ENCODE results near the gene CLASRP.
A peak's percentile ranks its signal among the peaks of the same experiment; 100 is the strongest.

CLASRP gene

DNA sequence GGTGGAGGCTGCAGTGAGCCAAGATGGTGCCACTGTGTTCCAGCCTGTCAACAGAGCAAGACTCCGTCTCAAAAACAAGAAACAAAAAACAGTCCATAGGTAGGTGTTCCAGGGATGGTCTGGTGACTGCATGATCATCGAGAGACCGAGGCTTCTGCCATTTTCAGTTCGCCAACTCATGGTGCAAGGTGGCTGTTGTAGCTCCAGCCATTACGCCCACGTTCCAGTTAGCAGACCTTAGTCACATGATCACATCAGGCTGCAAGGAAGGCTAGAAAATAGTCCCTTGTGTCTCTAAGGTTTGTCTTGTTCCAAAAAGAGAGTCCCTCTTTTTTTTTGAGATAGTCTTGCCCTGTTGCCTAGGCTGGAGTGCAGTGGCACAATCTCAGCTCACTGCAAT is 3.1 kb upstream of the CLASRP start:
- Histone ChIP-seq H3K27me3 (ENCODE audit: low read depth, low read length) (no peaks in the 10 kb centered on the region), H3K79me2 (ENCODE audit: low read length) (peaks cover 19% of the 10 kb centered on the region), H3K4me3 (ENCODE audit: low read length) (no peak overlapping the region), H2AFZ (ENCODE audit: low read depth, low read length) (no peak overlapping the region), H3K9ac (ENCODE audit: low read length) (no peak overlapping the region), H3K36me3 (replicated peaks; ENCODE audit: low read depth, low read length) (peaks cover 56% of the 10 kb centered on the region), H3K4me1 (ENCODE audit: low read length) (peaks cover 12% of the 10 kb centered on the region), H3K27ac (ENCODE audit: low read length) (no peak overlapping the region), H4K20me1 (ENCODE audit: insufficient read depth, low read length) (peaks cover 14% of the 10 kb centered on the region), H3K9me3 (ENCODE audit: insufficient read depth, low read length) (no peaks in the 10 kb centered on the region), H3K4me2 (ENCODE audit: low read length) (no peak overlapping the region)
- TF ChIP-seq, protein P1, sequence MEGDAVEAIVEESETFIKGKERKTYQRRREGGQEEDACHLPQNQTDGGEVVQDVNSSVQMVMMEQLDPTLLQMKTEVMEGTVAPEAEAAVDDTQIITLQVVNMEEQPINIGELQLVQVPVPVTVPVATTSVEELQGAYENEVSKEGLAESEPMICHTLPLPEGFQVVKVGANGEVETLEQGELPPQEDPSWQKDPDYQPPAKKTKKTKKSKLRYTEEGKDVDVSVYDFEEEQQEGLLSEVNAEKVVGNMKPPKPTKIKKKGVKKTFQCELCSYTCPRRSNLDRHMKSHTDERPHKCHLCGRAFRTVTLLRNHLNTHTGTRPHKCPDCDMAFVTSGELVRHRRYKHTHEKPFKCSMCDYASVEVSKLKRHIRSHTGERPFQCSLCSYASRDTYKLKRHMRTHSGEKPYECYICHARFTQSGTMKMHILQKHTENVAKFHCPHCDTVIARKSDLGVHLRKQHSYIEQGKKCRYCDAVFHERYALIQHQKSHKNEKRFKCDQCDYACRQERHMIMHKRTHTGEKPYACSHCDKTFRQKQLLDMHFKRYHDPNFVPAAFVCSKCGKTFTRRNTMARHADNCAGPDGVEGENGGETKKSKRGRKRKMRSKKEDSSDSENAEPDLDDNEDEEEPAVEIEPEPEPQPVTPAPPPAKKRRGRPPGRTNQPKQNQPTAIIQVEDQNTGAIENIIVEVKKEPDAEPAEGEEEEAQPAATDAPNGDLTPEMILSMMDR (IDR thresholded peaks at IDR 0.05; ENCODE audit: low read depth, low read length), result no peak
- no peak for TF ChIP-seq EZH2phosphoT487 (IDR thresholded peaks at IDR 0.05; ENCODE audit: low read depth)

DNA sequence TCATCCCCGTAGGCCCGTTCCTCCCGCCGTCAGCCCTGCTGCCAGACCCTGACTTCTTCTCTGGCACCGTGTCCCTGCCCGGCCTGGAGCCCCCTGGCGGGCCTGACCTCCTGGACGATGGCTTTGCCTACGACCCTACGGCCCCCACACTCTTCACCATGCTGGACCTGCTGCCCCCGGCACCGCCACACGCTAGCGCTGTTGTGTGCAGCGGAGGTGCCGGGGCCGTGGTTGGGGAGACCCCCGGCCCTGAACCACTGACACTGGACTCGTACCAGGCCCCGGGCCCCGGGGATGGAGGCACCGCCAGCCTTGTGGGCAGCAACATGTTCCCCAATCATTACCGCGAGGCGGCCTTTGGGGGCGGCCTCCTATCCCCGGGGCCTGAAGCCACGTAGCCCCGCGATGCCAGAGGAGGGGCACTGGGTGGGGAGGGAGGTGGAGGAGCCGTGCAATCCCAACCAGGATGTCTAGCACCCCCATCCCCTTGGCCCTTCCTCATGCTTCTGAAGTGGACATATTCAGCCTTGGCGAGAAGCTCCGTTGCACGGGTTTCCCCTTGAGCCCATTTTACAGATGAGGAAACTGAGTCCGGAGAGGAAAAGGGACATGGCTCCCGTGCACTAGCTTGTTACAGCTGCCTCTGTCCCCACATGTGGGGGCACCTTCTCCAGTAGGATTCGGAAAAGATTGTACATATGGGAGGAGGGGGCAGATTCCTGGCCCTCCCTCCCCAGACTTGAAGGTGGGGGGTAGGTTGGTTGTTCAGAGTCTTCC is 1.3 kb upstream of the CLASRP start:
- H2AFZ ChIP-seq (ENCODE audit: low read depth, low read length), result no peak overlapping the region
- no peak overlapping the region for H3K4me3 ChIP-seq (ENCODE audit: low read length)
- H4K20me1 ChIP-seq (ENCODE audit: insufficient read depth, low read length), result peaks cover 21% of the 10 kb centered on the region
- H3K27ac ChIP-seq (ENCODE audit: low read length), result no peak overlapping the region
- H3K9ac ChIP-seq (ENCODE audit: low read length), result no peak overlapping the region
- no peak overlapping the region for H3K4me2 ChIP-seq (ENCODE audit: low read length)
- no peaks in the 10 kb centered on the region for H3K27me3 ChIP-seq (ENCODE audit: low read depth, low read length)
- TF ChIP-seq EZH2phosphoT487 (IDR thresholded peaks at IDR 0.05; ENCODE audit: low read depth), result no peak
- TF ChIP-seq, protein P1 (IDR thresholded peaks at IDR 0.05; ENCODE audit: low read depth, low read length), result no peak
- H3K4me1 ChIP-seq (ENCODE audit: low read length), result peaks cover 12% of the 10 kb centered on the region
- H3K9me3 ChIP-seq (ENCODE audit: insufficient read depth, low read length), result no peaks in the 10 kb centered on the region
- H3K36me3 ChIP-seq (replicated peaks; ENCODE audit: low read depth, low read length), result peaks cover 56% of the 10 kb centered on the region
- peaks cover 35% of the 10 kb centered on the region for H3K79me2 ChIP-seq (ENCODE audit: low read length)

DNA sequence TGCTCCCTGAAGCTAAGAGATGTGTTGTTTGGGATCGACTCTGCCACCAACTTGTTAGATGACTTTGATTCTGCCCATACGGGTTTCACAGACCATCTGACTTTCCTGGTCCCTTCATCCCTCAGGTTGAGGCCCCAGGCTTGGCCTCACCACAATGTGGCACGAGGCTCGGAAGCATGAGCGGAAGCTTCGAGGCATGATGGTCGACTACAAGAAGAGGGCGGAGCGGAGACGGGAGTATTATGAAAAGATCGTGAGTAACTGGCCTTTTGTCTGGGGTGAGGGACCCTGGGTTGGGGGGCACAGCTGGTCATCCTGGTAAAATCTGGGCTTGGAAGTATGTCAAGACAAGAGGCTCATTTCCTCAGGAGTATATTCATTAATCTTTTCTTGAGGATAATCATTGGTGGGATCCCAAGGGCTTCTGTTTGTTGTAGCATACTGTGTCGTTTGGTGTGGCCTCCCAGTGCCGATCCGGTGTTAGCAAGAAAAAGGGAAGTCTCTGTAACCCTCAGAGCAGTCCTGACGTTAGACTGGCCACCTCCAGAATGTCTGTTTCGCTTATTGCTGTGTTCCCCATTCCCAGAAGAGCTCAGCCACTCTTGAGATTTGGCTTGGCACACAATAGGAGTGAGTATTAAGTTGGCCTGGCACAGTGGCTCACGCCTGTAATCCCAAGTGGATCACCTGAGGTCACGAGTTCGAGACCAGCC is 1.4 kb downstream of the CLASRP start:
- Histone ChIP-seq H3K4me3 (ENCODE audit: low read length) (peak overlapping the region; percentile 89), H3K4me1 (ENCODE audit: low read length) (peaks cover 12% of the 10 kb centered on the region), H3K79me2 (ENCODE audit: low read length) (peaks cover 51% of the 10 kb centered on the region), H3K4me2 (ENCODE audit: low read length) (peak overlapping the region; percentile 92), H2AFZ (ENCODE audit: low read depth, low read length) (no peak overlapping the region), H4K20me1 (ENCODE audit: insufficient read depth, low read length) (peaks cover 21% of the 10 kb centered on the region), H3K9me3 (ENCODE audit: insufficient read depth, low read length) (no peaks in the 10 kb centered on the region), H3K27ac (ENCODE audit: low read length) (no peak overlapping the region), H3K36me3 (replicated peaks; ENCODE audit: low read depth, low read length) (peaks cover 54% of the 10 kb centered on the region), H3K9ac (ENCODE audit: low read length) (0 out of 2 replicates have a peak overlapping the region, but pooled peaks have one; percentile 91), H3K27me3 (ENCODE audit: low read depth, low read length) (no peaks in the 10 kb centered on the region)
- TF ChIP-seq, protein P1 (IDR thresholded peaks at IDR 0.05; ENCODE audit: low read depth, low read length), result no peak
- TF ChIP-seq EZH2phosphoT487 (IDR thresholded peaks at IDR 0.05; ENCODE audit: low read depth), result no peak

DNA sequence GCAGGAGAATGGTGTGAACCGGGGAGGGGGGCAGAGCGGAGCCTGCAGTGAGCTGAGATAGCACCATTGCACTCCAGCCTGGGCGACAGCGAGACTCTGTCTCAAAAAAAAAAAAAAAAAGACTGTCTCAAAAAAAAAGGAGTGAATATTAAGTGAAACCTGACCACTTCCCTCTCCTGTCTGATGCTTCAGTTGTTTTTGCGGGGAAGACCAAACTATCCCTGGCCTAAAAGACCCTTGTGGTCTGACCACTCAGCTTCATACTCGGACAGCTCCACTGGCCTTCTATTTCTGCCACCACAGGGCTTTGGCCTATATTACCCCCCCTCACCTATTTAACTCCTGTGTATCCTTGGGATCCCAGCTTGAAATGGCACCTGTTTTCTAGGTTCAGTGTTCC is 2.3 kb downstream of the CLASRP start:
- no peak overlapping the region for H3K9ac ChIP-seq (ENCODE audit: low read length)
- H3K9me3 ChIP-seq (ENCODE audit: insufficient read depth, low read length), result no peaks in the 10 kb centered on the region
- H3K27me3 ChIP-seq (ENCODE audit: low read depth, low read length), result no peaks in the 10 kb centered on the region
- peaks cover 17% of the 10 kb centered on the region for H3K4me1 ChIP-seq (ENCODE audit: low read length)
- peaks cover 21% of the 10 kb centered on the region for H4K20me1 ChIP-seq (ENCODE audit: insufficient read depth, low read length)
- no peak for TF ChIP-seq EZH2phosphoT487 (IDR thresholded peaks at IDR 0.05; ENCODE audit: low read depth)
- H3K36me3 ChIP-seq (replicated peaks; ENCODE audit: low read depth, low read length), result peaks cover 54% of the 10 kb centered on the region
- H3K4me3 ChIP-seq (ENCODE audit: low read length), result no peak overlapping the region
- H2AFZ ChIP-seq (ENCODE audit: low read depth, low read length), result no peak overlapping the region
- no peak overlapping the region for H3K27ac ChIP-seq (ENCODE audit: low read length)
- no peak overlapping the region for H3K4me2 ChIP-seq (ENCODE audit: low read length)
- H3K79me2 ChIP-seq (ENCODE audit: low read length), result peaks cover 60% of the 10 kb centered on the region
